ENCODE data around the gene SYNGAP1.

DNA sequence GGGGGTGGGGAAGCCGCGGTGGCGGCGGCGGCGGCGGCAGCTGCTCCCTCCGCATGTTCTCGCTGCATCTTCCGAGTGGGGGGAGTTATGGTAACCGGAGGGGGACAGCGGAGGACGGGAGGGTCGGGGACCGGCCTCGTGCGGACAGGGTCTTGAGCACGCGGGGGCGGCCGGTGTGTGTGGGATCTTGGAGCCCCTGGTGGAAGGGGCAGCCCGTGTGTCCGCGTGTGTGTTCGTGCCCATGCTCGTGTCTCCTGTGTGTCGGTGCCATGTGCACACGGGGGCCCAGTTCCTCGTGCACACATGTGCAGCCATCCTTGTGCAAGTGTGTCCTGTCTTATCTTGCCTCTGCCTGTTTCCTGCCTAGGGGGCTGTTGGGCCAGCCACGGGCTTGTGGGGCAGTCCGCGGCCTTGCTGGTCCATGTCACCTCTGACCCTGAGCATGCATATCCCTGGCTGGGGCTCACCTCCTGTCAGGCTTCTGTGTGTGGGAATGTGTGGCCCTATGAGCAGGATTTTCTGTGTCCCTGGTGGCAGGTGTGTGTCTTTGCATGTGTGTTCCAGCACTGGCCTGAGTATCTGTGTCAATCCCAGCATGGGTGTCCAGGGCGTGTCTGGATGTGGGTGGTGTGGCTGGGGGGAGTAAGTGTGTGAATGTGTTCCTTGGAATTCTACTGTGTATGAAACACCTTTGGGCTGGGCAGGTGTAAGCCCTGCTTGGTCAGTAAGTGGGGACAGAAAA is 8.5 kb downstream of the SYNGAP1 start:
- TF ChIP-seq POLR2AphosphoS5 (IDR thresholded peaks at IDR 0.05) (no peak), POLR2A (IDR thresholded peaks at IDR 0.05) (no peak), CTCF (IDR thresholded peaks at IDR 0.05) (peak in 4 of 7 experiments; percentile 11 to 46 (median 24))

Measured in stomach (tissue), 4 donors.